Measurements from ENCODE around the gene COPG2.

GRCh38 chr7:130524628-130525027 is 143.9 kb downstream of the COPG2 start:
- TF ChIP-seq POLR2A (IDR thresholded peaks at IDR 0.05) (no peak), EP300 (IDR thresholded peaks at IDR 0.05) (no peak), CTCF (IDR thresholded peaks at IDR 0.05) (no peak), POLR2AphosphoS5 (IDR thresholded peaks at IDR 0.05) (no peak)

Data from gastroesophageal sphincter (tissue), 3 donors.